ENCODE results near the gene LKAAEAR1.
"Not testable (repeated sequence)": the region's sequence is repeated elsewhere in the genome, so short reads cannot be mapped to it uniquely, and the experiment has no call there.

LKAAEAR1 gene

DNA sequence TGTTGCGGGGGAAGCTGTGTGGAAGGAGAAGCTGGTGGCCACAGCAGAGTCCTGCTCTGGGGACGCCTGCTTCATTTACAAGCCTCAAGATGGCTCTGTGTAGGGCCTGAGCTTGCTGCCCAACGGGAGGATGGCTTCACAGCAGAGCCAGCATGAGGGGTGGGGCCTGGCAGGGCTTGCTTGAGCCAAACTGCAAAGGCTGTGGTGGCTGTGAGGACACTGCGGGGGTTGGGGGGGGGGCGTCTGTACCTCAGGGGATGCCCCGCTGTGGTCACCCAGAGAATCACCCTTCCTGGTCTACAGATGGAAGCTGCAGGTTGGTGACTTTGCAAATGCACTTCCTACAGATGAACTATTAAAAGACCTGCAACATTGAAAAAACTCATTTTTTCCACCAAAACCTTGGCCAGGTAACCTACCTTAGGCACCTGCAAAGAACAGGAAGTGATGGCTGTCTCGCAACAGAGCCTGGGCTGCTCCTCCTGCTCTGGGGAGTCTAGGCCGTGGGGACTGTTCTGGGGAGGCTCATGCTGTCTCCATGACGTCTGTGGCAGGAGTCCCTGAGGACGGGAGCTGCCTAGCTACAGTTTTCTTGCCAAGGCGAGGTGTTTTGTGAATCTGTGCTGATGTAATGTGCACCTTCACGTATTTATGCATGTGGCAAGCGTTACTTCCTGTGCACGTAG lies 15.8 kb upstream of the LKAAEAR1 start:
- no peak for DNase-seq (ENCODE audit: low spot score)
- no peak for FAIRE-seq

DNA sequence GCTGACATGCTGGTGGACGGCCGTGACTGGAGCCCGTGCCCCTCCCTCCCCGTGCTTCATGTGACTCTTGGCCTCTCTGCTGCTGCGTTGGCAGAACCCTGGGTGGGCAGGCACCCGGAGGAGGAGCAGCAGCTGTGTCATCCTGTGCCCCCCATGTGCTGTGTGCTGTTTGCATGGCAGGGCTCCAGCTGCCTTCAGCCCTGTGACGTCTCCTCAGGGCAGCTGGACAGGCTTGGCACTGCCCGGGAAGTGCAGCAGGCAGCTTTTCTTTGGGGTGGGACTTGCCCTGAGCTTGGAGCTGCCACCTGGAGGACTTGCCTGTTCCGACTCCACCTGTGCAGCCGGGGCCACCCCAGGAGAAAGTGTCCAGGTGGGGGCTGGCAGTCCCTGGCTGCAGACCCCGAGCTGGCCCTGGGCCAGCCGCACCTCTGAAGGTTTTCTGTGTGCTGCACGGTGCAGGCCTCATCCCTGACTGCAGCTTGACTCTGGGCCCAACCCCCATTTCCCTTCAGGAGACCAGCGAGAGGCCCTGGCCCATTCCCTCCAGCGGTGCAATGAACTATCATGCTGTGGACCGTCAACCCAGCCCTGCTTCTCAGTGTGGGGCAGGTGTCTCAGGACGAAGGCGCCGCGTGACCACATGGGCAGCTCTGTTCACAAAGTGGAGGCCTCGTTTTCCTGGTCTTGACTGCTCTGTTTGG lies 15.0 kb upstream of the LKAAEAR1 start:
- FAIRE-seq (no peak), DNase-seq (ENCODE audit: low spot score) (no peak)

DNA sequence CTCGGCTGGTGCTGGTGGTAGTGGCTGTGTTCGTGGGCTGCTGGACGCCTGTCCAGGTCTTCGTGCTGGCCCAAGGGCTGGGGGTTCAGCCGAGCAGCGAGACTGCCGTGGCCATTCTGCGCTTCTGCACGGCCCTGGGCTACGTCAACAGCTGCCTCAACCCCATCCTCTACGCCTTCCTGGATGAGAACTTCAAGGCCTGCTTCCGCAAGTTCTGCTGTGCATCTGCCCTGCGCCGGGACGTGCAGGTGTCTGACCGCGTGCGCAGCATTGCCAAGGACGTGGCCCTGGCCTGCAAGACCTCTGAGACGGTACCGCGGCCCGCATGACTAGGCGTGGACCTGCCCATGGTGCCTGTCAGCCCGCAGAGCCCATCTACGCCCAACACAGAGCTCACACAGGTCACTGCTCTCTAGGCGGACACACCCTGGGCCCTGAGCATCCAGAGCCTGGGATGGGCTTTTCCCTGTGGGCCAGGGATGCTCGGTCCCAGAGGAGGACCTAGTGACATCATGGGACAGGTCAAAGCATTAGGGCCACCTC lies 14.3 kb upstream of the LKAAEAR1 start:
- DNase-seq (ENCODE audit: low spot score): no peak
- FAIRE-seq: no peak

DNA sequence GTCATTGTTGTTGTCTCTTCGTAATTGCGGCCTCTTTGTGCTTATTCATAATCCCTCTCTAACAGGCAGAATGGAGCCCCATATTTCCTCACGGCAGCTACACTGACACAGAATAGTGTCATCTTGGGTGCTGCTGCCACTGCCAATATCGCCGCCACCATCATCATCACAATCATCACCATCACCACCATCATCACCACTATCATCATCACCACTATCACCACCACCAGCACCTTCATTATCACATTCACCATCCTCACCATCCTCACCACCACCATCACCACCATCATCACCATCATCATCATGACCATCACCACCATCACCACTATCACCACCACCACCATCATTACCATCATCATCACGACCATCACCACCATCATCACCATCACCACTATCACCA lies 12.3 kb upstream of the LKAAEAR1 start:
- FAIRE-seq: no peak
- DNase-seq (ENCODE audit: low spot score): no peak

DNA sequence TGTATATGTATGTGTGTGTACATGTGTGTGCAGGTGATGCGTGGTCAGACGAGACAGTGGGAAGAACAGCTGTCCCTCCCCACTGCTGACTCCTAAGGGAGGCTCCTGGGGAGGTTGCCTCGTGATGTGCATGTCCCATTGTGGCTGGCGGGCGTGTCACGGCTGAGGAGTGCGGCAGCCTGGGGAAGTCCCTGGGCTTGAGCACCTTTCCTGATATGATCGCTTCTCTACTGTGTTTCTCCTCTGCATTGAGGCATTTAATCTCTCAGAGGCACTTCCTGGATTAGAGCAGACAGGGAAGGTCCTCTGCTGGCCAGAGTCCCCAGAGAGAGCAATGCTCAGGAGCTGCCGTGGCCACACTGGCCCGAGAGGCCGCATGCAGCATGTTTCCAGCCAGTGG lies 11.7 kb upstream of the LKAAEAR1 start:
- DNase-seq (ENCODE audit: low spot score) (no peak), FAIRE-seq (no peak)

DNA sequence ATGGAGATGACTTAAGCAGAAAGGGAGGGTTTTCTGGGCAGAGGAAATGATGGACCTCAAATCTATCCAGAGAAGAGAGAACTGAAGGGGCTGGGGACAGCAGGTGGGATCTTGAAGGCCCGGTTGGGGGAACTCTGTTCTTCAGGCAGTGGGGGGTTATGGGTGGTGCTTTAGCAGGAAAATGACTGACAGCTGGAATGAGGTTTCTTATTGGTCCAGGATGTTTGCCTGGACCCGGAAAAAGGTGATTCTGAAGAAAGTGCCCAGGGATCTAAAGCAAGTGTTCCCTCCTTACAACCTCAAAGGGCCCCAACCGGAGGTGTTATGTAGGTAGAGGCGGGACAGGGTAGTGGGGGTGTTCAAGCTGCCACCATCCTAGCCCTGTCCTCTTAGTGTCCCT lies 11.3 kb upstream of the LKAAEAR1 start:
- no peak for DNase-seq (ENCODE audit: low spot score)

DNA sequence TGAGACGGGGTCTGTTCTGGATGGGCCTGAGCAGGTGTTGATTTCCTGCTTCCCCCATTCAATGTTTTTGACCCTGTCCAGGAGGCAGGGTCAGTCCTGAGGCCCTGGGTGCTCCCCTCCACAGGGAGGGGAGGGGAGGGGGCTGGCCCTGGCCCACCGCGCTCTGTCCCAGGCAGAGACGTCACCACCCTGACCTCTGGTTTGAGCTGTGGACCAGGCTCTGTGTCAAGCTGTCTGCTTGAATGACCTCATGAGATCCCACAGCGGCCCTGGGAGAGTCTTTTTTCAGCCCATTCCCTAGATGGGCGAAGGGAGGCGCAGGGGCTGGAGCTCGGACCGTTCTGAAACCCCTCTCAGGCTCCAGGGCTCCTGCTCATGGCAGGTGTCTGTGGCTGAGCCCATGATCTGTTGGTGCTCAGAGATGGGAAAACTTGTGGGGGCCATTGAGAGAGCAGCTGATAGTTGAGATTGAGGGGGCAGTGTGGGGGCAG lies 8.9 kb upstream of the LKAAEAR1 start:
- FAIRE-seq: no peak
- DNase-seq (ENCODE audit: low spot score): no peak

More for the DNA sequence above, 11.3 kb upstream of the LKAAEAR1 start:
- no peak for FAIRE-seq

DNA sequence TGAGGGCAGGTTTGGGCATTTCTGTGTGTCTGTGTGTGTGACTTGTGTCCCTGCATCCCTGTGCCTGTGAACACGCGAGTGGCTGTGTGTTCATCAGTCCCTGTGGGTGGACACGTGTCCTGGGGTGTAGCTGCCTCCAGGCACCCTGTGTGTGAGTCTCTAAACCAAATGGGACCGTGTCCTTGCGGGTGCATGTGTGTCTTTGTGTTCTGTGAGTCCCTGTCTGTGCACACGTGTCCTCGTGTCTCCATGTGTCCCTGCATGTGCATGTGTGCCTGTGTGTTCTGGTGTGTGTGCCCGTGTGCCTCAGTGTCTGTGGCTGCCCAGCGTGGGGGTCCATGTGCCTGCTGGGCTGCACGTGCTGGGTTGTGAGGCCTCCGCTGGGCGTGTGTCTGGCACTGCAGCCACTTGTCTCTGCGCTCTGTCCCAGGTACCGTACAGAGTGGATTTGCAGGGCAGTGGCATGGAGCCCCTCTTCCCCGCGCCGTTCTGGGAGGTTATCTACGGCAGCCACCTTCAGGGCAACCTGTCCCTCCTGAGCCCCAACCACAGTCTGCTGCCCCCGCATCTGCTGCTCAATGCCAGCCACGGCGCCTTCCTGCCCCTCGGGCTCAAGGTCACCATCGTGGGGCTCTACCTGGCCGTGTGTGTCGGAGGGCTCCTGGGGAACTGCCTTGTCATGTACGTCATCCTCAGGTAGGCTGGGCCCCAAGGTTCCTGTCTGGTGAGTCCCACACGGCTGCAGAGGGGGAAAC lies 8.2 kb upstream of the LKAAEAR1 start:
- no peak for FAIRE-seq
- no peak for DNase-seq (ENCODE audit: low spot score)

DNA sequence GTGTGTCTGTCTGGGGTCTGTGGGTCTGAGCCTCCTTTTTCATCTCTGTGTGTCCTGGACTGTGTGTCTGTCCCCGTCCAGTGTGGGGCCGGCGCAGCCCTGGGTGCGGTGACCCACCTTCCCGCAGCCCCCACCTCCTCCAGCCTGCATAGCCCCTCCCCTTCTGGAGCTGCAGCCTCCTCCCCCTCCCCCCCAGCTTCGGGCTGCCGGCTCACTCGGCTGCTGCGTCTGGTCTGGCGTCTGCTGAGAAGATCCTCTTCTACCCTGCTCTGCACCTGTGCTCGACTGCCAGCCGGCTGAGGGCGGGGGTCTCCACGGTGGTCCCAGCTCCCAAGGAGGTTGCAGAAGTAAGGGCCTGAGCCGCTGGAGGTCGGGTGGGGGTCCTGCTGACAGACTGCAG lies 7.6 kb upstream of the LKAAEAR1 start:
- no peak for FAIRE-seq
- no peak for DNase-seq (ENCODE audit: low spot score)

DNA sequence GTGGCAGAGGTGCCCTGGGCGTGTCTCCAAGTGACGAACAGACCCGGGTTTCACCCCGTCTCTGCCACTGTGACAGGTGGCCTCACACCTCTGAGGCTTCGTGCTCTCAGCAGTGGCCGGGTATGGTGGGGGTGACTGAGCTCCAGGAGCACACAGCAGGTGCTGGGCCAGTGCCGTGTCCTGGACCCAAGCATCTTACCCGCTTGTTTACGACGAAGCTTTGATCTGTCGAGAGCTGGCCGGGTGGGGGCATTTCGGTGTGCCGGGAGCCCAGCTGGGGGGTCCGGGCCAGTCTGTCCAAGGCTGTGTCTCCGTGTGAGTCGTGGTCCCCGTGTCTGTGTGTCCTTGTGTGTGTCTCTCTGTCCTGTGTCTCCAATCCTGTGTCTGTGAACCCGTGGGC lies 7.1 kb upstream of the LKAAEAR1 start:
- no peak for FAIRE-seq
- DNase-seq (ENCODE audit: low spot score): no peak

DNA sequence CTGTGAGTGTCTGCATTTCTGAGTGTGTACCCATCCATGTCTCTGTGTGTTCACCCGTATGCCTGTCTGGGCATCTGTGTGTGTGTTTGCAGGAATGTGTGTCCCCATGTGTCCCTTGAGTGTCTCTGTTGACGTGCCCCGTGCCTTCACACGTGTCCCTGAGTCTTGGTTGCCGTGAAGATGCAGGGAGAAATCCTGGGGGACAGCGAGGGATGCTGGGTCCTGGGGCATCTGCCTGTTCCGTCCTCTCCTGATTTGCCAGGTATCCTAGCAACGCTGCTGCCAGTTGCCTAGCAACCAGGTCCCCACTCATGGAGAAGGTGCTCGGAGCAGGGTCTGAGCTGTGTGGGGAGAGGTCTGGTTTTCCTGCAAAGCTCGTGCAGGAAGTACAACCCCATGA lies 6.0 kb upstream of the LKAAEAR1 start:
- no peak for FAIRE-seq
- no peak for DNase-seq (ENCODE audit: low spot score)

DNA sequence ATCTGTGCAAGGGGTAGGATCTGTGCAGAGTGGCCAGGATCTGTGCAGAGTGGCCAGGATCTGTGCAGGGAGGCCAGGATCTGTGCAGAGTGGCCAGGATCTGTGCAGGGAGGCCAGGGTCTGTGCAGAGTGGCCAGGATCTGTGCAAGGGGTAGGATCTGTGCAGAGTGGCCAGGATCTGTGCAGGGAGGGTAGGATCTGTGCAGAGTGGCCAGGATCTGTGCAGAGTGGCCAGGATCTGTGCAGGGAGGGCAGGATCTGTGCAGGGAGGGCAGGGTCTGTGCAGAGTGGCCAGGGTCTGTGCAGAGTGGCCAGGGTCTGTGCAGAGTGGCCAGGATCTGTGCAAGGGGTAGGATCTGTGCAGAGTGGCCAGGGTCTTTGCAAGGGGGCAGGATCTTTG lies 4.4 kb upstream of the LKAAEAR1 start:
- FAIRE-seq; DNase-seq (ENCODE audit: low spot score): not testable (repeated sequence)

DNA sequence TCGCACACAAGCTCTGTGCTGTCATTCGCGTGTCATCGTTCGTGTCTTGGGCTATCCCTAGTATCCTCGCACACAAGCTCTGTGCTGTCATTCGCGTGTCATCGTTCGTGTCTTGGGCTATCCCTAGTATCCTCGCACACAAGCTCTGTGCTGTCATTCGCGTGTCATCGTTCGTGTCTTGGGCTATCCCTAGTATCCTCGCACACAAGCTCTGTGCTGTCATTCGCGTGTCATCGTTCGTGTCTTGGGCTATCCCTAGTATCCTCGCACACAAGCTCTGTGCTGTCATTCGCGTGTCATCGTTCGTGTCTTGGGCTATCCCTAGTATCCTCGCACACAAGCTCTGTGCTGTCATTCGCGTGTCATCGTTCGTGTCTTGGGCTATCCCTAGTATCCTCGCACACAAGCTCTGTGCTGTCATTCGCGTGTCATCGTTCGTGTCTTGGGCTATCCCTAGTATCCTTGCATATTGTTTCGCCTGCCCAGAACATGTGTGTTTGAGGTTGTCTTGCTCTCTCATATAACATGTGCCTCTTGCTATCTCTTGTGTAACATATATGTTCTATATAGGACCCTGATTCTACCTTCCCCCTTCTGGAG lies 3.1 kb upstream of the LKAAEAR1 start:
- DNase-seq (ENCODE audit: low spot score); FAIRE-seq: not testable (repeated sequence)

DNA sequence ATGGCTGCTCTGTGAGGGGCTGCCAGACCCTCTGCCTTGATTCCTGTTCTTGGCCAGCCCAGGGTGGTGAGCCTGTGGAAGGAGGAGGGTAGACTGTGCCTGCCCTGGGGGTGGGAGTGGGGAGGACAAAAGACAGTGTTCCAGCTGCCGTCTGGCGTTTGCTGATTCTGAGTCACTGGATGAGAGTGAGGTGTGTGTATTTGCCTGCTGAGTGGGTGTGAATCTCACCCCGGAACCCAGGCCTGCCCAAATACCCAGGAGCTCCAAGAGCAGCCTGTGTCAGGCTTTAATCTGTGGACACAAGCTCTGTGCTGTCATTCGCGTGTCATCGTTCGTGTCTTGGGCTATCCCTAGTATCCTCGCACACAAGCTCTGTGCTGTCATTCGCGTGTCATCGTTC lies 2.6 kb upstream of the LKAAEAR1 start:
- FAIRE-seq (no peak), DNase-seq (ENCODE audit: low spot score) (no peak)

DNA sequence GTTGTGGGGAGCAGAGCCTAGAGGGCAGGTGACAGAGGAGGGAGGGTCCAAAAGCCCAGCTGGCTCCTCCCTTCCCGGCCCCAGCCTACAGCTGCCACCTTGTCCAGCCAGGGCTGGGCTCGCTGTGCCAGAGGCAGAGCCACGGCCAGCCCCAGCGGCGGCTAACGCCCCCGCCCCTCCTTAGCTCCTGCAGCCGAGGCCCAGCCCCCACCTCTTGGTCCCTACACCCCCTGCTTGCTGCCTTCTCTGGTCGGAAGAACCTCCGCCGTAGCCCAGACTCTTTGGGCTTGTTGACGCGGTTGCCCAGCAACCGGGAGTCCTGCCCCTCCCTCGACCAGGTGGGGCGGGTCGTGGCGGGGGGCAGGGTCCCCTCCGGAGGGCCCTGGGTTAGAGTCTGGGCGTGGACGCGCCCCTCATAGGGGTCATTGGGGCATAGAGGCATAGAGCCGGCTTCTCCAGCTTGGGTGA lies 521 bp upstream of the LKAAEAR1 start:
- FAIRE-seq: no peak
- no peak for DNase-seq (ENCODE audit: low spot score)

DNA sequence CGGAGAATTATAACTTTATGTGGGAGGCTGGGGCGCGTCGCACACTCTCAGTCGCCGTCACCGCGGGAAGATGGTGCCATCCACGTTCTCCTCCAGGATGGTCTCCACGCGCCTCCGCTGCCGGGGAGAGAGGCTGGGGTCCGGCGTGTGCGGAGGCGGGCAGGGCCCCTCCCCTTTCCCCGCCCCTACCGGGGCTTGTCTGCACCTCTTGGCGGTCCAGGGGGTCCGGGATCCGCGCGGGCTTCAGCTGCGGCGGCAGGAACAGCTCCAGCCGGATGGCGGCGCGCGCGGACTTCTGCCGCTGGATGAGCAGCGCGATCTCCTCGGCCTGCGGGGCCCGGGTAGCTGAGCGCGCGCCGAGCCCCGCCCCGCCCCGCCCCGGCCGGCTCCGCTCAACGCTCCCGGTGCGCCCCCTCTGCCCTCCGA lies 807 bp downstream of the LKAAEAR1 start:
- DNase-seq (ENCODE audit: low spot score) (no peak), FAIRE-seq (no peak)

DNA sequence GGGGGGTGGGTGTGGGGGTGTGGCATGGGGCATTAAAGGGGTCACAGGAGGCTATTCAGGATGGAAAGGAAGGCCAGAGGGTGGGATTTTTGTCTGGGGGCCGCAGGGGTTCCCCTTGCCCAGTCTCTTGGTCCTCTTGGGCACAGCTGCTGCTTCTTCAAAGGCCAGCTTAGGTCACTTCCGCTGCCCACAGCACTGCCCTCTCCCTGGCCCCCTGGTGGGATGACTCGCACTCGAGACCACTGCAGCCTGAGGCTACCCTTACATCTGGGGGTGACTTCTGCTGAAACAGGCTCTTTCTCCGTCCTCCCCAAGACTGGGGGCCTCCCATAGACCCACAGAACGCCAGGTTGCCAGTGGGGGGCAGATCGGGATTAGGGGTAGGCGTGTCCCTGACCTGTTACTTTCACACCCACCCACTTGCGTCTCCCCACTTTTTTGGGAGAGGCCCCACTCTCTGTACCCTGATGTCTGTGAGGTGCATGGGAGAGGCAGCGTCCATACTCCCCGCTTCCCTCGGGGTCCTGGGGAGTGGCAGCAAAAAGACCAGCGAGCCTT lies 1.3 kb downstream of the LKAAEAR1 start:
- DNase-seq (ENCODE audit: low spot score) (no peak), FAIRE-seq (no peak)

DNA sequence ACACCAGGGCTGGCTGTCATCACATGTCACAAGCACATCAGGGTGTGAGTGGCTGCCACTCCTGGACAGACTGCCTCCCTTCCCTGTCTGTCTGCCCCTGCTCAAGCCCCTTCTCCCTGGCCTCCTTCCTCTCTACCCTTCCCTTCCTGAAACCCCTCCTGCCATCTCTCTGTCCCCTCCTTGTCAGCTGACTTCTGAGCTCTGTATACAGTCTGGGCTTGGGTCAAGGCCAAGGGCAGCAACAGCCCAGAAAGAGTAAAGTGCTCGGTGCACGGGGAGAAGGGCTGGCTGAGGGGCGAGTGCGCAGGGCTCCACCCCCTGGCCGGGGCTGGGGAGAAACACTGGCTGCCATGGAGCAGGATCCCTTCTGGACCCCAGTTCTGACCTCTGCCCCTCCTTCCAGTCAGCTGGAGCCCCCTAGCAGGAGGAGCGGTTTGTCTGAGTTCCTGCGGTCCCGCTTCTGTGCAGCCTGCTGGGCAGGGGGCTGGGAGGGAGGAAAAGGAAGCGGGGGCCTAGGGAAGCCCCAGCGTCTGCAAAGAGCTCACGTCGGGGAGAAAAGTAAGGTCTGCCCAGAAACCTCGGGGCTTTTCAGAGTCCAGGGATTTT lies 2.0 kb downstream of the LKAAEAR1 start:
- DNase-seq (ENCODE audit: low spot score): no peak
- no peak for FAIRE-seq

DNA sequence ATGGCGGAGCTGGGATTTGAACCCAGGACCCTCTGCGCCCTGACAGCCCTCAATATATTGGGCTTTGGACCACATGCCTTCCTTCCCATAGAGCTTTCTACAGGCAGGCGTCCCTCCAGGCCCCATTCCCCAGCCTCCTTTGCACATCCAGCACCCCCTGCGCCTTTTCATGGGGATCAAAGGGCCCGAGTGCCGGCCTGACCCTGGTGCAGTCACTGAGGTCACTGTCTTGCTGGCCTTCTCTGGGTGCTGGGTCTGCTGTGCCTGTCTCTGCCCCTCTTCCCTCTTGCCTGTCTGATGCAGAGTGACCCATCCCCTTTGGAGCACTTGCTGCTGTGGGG lies 2.6 kb downstream of the LKAAEAR1 start:
- FAIRE-seq: no peak
- DNase-seq (ENCODE audit: low spot score): no peak

DNA sequence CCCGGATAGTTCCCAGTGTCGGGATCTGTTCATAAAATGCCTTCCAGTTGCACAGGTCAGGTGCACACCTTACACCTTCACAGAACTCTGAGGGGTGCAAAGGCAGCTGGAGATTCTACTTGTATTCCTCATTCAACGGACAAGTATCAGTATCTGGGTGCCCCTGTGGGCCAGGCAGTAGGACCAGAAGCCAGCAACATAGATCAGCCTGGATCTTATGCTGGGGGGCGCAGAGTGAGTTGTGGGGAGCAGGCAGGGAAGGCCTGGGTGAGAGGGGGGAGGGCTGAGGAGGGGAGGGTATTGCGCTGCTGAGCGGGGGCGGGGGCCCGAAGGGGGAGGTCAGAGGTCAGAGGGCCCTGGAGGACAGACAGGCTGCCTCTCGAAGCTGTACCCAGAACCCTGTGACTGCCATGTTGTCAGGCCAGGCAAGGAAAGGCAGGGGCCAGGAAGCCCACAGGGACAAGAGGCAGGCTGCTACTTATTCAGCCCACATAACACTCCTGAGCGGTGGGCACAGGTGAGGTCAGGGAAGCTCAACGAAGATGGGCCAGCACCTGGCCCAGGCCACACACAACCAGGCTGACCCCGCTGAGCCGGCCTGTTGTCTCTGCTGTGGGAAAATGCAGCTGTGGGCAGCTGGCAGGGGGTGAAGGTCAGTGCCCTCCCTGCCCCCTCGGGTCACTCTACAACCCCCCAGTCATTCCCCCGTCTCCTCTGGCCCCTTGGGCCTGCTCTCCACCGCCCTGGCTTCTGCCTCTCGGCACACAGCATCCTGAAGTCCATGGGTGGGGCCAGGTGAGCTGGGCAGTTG lies 3.2 kb downstream of the LKAAEAR1 start:
- DNase-seq (ENCODE audit: low spot score) (no peak), FAIRE-seq (no peak)

All from RCC 7860 (cell line).